Measurements from ENCODE around the gene SPRED1. TPM values are rescaled to one million over a fixed set of nuclear protein-coding genes. Genes with fewer than 3 reads are reported as not detected.

Gene SPRED1
- total and polyA plus RNA-seq, 10 of the 15 experiments (the other 5 are each of a cell fraction or from before 2014, with no cell fraction given), result 0.08 to 2.6 (median 0.22) TPM

DNA sequence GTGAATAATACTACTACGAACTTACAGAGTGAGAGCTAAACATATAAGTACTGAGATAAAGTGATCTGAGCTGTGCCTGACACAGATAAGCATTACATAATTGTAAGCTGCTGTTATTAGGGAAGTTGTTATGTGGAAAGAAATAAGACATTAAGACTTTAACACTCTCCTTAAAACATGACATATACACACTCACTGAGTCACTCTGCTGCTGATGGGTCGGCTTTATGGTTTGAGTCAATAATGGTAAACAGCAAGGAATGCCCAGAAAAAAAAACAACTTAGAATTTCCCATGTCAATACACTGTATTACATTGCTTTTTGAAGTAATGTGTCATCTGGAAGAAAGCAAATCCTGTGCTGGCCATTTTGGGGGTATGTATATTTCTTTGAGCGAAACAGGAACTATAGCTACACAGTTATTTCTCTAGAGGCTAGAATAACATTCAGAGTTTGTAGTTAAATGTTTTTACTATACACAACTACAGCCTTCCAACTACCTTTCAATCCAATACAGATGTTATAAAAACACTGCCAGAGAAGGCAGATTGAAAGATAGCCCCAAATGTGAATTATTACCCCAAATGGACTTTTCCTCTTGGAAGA is 22.8 kb upstream of the SPRED1 start:
- Histone ChIP-seq H3K4me1 (ENCODE audit: control insufficient read depth, insufficient read depth, low read length) (no peaks in the 10 kb centered on the region), H3K27ac (ENCODE audit: control insufficient read depth, insufficient read depth) (no peak overlapping the region), H3K9me3 (replicated peaks; ENCODE audit: control insufficient read depth, insufficient read depth, low read length) (no peaks in the 10 kb centered on the region), H3K4me2 (ENCODE audit: control insufficient read depth, insufficient read depth) (no peak overlapping the region), H3K36me3 (ENCODE audit: control insufficient read depth in 2 of 2, insufficient read depth in 2 of 2, low read length in 1 of 2) (no peaks in the 10 kb centered on the region), H3K4me3 (no peak overlapping the region), H3K9ac (ENCODE audit: control insufficient read depth, insufficient read depth, low read length) (no peak overlapping the region), H2AFZ (ENCODE audit: control insufficient read depth, low read depth, low read length) (no peak overlapping the region), H3K27me3 (replicated peaks in 1 of 2; ENCODE audit: control insufficient read depth in 2 of 2, insufficient read depth in 2 of 2, low read length in 1 of 2) (no peaks in the 10 kb centered on the region), H4K20me1 (ENCODE audit: control insufficient read depth, insufficient read depth) (no peaks in the 10 kb centered on the region), H3K79me2 (ENCODE audit: control insufficient read depth, insufficient read depth, low read length) (no peaks in the 10 kb centered on the region)
- in situ Hi-C loops (cut with MboI), result no loop called here
- no TSS peak for BruUV-seq (replicated peaks)
- WGBS (ENCODE audit: insufficient coverage, insufficient replicate concordance, low lambda C conversion rate, missing lambda C conversion rate), result 7% methylated on average over 3 of the region's 3 CpGs
- POLR2A ChIA-PET, result no interaction called here
- RAD21 ChIA-PET (ENCODE audit: unreplicated experiment), result no interaction called here
- CTCF ChIA-PET, result interaction anchor here (0.6 kb wide), 1 partner anchor 477 kb away, joined by 3 read pairs; no protein-coding TSS in a partner anchor
- FAIRE-seq (no peak), DNase-seq (ENCODE audit: low read depth, low spot score) (no peak), ATAC-seq (no peak)
- SMC1A ChIA-PET (ENCODE audit: uncharacterized antibody, unreplicated experiment), result interaction anchor here (0.7 to 1.5 kb wide), 3 partner anchors 15 to 139 kb away, joined by 3 to 4 read pairs (median 3); no protein-coding TSS in a partner anchor
- intact Hi-C loops (cut with micrococcal nuclease; ENCODE audit: unreplicated experiment), result no loop called here
- TF ChIP-seq ESRRA (IDR thresholded peaks at IDR 0.05; ENCODE audit: low read length) (no peak), ZNF622 (IDR thresholded peaks at IDR 0.05) (no peak), BMI1 (IDR thresholded peaks at IDR 0.05; ENCODE audit: borderline replicate concordance) (no peak), IKZF2 (IDR thresholded peaks at IDR 0.05) (no peak), IKZF1 (conservative IDR thresholded peaks at IDR 0.05) (no peak), SIX5 (IDR thresholded peaks at IDR 0.05; ENCODE audit: low read depth, low read length, severe bottlenecking) (no peak), MTA2 (IDR thresholded peaks at IDR 0.05; ENCODE audit: low read depth) (no peak), POLR2AphosphoS5 (IDR thresholded peaks at IDR 0.05; ENCODE audit: low read length) (no peak), JUND (IDR thresholded peaks at IDR 0.05; ENCODE audit: low read depth, low read length) (no peak), MTA3 (IDR thresholded peaks at IDR 0.05; ENCODE audit: borderline replicate concordance, low read length) (no peak), GABPA (IDR thresholded peaks at IDR 0.05; ENCODE audit: low read depth) (no peak)
- TF ChIP-seq, protein P1, sequence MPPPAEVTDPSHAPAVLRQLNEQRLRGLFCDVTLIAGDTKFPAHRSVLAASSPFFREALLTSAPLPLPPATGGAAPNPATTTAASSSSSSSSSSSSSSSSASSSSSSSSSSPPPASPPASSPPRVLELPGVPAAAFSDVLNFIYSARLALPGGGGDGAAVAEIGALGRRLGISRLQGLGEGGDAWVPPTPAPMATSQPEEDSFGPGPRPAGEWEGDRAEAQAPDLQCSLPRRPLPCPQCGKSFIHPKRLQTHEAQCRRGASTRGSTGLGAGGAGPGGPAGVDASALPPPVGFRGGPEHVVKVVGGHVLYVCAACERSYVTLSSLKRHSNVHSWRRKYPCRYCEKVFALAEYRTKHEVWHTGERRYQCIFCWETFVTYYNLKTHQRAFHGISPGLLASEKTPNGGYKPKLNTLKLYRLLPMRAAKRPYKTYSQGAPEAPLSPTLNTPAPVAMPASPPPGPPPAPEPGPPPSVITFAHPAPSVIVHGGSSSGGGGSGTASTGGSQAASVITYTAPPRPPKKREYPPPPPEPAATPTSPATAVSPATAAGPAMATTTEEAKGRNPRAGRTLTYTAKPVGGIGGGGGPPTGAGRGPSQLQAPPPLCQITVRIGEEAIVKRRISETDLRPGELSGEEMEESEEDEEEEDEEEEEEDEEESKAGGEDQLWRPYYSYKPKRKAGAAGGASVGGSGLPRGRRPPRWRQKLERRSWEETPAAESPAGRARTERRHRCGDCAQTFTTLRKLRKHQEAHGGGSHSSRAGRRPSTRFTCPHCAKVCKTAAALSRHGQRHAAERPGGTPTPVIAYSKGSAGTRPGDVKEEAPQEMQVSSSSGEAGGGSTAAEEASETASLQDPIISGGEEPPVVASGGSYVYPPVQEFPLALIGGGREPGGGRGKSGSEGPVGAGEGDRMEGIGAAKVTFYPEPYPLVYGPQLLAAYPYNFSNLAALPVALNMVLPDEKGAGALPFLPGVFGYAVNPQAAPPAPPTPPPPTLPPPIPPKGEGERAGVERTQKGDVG (CRISPR knock-in tag; IDR thresholded peaks at IDR 0.05), result no peak
- TF ChIP-seq, protein P2, sequence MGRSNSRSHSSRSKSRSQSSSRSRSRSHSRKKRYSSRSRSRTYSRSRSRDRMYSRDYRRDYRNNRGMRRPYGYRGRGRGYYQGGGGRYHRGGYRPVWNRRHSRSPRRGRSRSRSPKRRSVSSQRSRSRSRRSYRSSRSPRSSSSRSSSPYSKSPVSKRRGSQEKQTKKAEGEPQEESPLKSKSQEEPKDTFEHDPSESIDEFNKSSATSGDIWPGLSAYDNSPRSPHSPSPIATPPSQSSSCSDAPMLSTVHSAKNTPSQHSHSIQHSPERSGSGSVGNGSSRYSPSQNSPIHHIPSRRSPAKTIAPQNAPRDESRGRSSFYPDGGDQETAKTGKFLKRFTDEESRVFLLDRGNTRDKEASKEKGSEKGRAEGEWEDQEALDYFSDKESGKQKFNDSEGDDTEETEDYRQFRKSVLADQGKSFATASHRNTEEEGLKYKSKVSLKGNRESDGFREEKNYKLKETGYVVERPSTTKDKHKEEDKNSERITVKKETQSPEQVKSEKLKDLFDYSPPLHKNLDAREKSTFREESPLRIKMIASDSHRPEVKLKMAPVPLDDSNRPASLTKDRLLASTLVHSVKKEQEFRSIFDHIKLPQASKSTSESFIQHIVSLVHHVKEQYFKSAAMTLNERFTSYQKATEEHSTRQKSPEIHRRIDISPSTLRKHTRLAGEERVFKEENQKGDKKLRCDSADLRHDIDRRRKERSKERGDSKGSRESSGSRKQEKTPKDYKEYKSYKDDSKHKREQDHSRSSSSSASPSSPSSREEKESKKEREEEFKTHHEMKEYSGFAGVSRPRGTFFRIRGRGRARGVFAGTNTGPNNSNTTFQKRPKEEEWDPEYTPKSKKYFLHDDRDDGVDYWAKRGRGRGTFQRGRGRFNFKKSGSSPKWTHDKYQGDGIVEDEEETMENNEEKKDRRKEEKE (IDR thresholded peaks at IDR 0.05), result no peak
